Posterior cingulate gyrus (tissue), 11 donors: ENCODE results near the gene TTLL11.

Experiments used
- DNase-seq, 10 donors: peaks; one replicate each; pipeline versions ENCODE4 v3.0.0 to v3.0.0-alpha.2; 2020 to 2021; ENCODE audit warnings: mixed read lengths in 3 of 10
- intact Hi-C: fragments of 100-400 bp; cut with DNase I; formaldehyde crosslinking; loops from one replicate; pipeline ENCODE4 v1.15.1; 2023

TTLL11 gene

GRCh38 chr9:121773954-121774714 is 319.0 kb downstream of the TTLL11 start:
- intact Hi-C loops: no loop called here
- DNase-seq: peak in 4 of 10 donors; percentile 11 to 81 (median 66)

DNA sequence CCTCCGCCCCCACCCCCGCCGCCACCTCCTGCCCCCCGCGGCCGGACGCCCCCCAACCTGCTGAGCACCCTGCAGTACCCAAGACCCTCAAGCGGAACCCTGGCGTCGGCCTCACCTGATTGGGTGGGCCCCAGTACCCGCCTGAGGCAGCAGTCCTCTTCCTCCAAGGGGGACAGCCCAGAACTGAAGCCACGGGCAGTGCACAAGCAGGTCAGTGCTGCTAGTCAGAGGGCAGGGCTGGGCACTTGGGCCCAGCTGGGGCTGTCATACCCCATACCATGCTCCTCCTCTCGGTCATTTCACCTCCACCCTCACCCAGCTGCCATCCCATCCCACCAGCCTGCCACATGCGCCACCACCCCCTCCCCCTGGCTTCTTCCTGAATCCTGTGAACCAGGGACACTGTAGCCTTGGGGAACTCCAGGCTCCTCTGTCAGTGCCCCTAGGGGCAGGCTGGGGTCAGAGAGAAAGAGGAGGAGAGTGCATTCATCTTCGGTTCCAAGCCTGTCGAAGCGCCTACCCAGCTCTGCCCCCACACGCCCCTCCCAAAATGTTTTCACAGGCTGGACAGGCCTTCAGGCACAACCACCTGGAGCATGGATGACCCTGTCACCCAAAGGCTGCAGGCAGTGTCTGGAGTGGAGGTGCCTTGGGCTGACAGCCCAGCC is 319.7 kb downstream of the TTLL11 start:
- intact Hi-C loops: no loop called here

GRCh38 chr9:121772600-121773285 is 320.4 kb downstream of the TTLL11 start:
- DNase-seq: peak; percentile 39 to 94 (median 66)
- intact Hi-C loops: no loop called here

More for the DNA sequence above, 319.7 kb downstream of the TTLL11 start:
- peak in 4 of 10 donors; percentile 7 to 34 (median 10) for DNase-seq
